HG02981 (cell line): ENCODE data around the gene UPF2.
A peak's percentile ranks its signal among the peaks of the same experiment; 100 is the strongest.
"Not testable (repeated sequence)": the region's sequence is repeated elsewhere in the genome, so short reads cannot be mapped to it uniquely, and the experiment has no call there.

ENCODE experiments used
- ATAC-seq: cut with Tn5 transposase; IDR thresholded peaks from one replicate; pipeline ENCODE4 v1.9.1; 2021; ENCODE audit warnings: mild to moderate bottlenecking, moderate library complexity; ENCODE audit not compliant: unreplicated experiment

UPF2 gene, protein sequence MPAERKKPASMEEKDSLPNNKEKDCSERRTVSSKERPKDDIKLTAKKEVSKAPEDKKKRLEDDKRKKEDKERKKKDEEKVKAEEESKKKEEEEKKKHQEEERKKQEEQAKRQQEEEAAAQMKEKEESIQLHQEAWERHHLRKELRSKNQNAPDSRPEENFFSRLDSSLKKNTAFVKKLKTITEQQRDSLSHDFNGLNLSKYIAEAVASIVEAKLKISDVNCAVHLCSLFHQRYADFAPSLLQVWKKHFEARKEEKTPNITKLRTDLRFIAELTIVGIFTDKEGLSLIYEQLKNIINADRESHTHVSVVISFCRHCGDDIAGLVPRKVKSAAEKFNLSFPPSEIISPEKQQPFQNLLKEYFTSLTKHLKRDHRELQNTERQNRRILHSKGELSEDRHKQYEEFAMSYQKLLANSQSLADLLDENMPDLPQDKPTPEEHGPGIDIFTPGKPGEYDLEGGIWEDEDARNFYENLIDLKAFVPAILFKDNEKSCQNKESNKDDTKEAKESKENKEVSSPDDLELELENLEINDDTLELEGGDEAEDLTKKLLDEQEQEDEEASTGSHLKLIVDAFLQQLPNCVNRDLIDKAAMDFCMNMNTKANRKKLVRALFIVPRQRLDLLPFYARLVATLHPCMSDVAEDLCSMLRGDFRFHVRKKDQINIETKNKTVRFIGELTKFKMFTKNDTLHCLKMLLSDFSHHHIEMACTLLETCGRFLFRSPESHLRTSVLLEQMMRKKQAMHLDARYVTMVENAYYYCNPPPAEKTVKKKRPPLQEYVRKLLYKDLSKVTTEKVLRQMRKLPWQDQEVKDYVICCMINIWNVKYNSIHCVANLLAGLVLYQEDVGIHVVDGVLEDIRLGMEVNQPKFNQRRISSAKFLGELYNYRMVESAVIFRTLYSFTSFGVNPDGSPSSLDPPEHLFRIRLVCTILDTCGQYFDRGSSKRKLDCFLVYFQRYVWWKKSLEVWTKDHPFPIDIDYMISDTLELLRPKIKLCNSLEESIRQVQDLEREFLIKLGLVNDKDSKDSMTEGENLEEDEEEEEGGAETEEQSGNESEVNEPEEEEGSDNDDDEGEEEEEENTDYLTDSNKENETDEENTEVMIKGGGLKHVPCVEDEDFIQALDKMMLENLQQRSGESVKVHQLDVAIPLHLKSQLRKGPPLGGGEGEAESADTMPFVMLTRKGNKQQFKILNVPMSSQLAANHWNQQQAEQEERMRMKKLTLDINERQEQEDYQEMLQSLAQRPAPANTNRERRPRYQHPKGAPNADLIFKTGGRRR

DNA sequence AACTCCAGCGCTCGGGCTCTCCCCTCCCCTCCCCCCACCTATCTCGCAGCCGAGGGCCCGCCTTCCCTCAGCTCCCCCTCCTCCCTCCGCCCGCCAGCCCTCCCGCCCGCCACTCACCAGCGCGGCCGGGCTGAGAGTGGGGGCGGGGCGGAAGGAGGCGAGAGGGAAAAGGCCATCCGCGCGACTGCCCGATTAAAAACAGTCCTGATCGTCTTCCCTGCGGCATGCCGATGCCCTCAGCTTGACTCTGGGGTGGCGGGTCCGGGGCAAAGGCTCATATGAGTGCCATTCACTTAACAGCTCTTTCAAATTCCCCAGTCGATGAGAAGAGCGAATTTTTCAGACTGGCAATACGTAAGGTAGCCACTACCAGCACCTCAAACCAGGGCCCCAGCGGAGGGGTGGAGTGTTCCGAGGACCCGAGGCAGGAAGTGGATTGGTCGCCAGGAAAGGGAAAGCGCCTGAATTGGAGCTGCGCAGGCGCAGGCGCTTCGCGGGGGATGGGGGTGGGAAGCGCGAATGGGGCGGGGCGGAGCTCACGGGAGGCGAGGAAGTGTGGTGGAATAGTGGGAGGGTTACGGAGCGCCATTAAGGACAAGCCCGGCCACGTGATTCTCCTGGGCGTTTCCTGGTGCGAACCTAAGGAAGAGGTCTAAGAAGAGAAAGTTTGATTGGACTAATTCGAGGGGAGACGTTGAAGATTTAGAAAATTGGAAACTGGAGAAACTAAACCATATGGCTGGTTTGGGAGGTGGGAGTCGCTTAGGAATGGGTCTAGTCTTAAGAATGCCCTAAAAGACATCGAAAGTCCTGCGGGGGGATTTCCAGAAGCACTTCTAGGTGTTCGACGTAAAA lies at the start of gene UPF2:
Gene UPF2, minus strand, starts transcription at position 13 of the 855 bp plus-strand sequence. CDS start 7,386 bp downstream, outside the sequence.
- peak; percentile 51 for ATAC-seq

DNA sequence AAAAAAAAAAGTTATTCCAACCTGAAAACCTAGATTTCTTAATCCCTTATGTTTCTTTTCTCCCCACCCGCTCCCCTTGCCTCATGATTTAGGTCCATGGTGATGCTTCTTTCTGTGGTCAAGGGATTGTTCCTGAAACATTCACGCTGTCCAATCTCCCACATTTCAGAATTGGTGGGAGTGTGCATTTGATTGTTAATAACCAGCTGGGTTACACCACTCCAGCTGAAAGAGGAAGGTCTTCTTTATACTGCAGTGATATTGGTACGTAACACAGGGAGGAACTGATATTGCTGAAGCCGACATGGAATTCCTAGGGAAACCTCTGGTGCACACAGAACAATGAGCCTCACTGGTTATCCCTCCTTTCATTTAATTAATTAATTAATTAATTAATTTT lies 48.8 kb upstream of the UPF2 start:
- no peak for ATAC-seq

DNA sequence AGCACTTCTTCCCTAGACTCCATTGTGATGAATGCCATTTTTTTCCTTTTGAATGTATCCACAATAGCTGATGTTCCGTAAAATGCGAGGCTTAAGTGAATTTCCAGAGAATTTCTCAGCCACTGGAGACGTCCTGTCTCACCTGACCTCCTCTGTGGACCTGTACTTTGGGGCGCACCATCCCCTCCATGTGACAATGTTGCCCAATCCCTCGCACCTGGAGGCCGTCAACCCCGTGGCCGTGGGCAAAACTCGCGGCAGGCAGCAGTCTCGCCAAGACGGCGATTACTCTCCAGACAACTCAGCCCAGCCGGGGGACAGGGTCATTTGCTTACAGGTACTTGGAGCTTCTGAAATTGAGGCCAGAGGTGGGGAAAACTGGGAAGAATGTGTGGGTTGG lies 46.3 kb upstream of the UPF2 start:
- ATAC-seq = no peak

DNA sequence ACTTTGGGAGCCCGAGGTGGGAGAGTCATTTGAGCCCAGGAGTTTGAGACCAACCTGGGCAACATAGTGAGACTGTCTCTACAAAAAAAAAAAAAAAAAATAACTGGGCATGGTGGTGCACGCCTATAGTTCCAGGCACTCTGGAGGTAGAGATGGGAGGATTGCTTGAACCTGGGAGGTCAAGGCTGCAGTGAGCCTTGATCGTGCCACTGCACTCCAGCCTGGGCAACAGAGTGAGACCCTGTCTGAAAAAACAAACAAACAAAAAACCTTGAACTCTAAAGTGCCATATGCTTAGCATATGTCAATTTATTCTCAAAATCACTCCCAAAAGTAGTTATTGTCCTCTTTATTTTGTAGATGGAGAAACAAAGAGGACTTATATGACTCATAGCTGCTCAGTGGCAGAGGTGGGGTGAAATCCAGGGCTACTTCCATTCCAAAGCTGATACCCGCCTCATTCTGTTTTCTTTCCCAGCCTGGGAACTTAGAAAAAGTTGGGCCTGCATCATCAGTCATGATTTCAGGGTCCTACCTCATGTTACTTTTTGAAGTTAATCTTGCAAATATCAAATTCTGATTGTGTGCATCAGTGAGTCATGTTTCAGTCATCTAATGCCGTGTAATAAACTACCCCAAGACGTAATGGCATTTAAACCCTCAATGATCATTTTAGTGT lies 39.4 kb upstream of the UPF2 start:
- ATAC-seq = no peak

DNA sequence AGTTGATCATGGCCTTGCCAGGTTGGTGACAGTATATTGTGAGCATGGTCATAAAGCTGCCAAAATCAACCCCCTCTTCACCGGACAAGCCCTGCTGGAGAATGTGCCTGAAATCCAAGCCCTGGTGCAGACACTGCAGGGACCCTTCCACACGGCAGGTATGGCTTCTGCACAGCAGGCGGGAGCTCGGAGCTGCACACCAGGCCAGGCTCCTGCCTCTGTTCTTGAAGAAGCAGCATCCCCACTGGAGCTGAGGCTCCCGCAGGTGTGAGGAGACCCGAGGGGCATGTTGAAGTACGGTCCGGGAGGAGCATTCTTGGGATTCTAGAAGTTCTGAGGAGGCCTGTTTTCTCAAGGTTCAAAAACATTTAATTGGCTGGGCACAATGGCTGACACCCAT lies 38.9 kb upstream of the UPF2 start:
- no peak for ATAC-seq

DNA sequence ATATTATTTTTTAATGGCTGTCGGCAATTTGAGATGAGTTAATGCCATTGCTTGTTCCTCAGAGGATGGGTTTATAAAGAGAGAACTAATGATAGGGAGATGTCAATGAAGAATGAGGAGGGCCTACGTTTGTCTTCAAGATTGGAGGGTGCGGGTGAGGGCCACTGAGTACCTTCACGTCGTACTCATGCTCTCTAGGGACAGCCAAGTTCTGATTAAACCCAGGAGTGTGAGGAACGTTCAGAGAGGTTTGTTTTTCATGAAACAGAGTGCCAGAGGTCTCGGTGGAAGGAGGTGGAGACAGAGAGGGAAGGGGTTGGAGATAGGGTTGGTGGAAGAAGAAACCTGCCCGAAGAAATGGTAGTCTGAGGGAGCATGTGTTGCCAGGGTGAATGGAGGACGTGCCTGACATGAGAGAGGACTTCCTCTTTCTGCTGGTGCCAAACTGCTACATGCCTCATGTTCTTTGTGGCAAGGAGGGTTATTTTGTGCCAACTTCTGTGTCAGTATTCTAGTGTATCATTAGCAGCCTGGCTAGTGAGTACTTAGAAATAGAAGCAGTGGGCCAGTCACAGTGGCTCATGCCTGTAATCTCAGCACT lies 35.1 kb upstream of the UPF2 start:
- no peak for ATAC-seq

DNA sequence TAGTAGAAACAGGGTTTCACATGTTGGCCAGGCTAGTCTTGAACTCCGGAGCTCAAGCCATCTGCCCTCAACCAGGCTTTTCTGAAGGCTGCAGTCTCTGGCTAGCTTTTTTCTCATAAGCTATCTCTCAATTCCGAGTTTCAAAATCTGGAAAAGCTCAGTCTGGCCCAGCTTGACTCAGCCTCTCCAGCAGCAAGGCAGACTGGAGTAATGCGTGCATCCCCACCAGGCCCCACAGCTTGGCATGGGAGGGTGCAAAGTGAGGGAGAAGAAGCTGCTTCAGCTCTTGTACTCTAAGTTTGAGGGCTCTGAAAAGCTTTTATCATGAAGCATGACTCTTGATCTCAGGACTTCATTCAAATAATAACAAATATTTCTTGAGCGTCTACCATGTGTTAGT lies 30.9 kb upstream of the UPF2 start:
- ATAC-seq = no peak

DNA sequence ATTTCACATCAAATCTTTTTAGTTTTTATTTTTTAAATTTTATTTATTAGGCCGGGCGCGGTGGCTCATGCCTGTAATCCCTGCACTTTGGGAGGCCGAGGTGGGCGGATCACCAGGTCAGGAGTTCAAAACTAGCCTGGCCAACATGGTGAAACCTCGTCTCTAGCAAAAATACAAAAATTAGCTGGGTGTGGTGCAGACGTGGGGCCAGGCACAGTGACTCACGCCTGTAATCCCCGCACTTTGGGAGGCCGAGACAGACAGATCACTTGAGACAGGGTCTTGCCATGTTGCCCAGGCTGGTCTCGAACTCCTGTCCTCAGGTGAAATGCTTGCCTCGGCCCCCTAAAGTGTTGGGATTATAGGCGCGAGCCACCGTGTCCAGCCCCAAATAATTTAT lies 28.8 kb upstream of the UPF2 start:
- ATAC-seq = not testable (repeated sequence)

DNA sequence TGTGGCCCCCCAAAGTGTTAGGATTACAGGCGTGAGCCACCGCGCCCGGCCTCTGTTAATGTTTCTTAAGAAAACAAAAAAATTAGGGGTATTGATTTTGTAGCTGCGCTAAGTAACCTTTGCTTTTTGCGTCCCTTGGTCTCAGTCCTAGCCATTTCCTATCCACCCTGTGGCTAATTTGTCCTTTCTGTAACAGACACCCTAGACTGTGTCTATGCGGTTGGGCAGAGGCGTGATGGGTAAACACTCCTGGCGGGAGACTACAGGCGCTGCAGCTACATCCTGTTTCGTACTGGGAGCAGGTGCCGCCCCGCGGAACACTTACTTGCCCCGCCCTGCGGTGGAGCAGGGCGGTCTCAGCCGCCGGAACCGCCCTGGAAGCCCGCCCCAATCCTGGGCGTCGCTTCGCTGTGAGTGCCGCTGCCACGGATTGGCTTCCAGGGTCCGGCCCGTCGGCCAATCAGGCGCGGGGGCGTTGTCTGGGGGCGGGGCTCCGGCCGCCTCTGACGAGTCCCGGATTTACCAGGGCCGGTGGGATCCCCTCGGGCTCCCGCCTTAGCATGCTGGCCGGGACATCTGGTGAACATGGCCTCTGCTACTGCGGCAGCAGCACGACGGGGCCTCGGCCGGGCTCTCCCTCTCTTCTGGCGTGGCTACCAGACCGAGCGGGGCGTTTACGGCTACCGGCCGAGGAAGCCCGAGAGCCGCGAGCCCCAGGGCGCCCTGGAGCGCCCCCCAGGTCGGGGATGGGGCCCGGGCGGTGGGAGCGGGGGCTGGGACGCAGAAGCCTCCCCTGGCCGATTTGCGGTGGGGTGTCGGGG lies 26.1 kb upstream of the UPF2 start, which contains the start of gene DHTKD1:
Gene DHTKD1, plus strand, starts transcription at position 506 of the 821 bp plus-strand sequence. Its CDS starts 80 bp downstream, at position 586.
- peak; percentile 97 for ATAC-seq

DNA sequence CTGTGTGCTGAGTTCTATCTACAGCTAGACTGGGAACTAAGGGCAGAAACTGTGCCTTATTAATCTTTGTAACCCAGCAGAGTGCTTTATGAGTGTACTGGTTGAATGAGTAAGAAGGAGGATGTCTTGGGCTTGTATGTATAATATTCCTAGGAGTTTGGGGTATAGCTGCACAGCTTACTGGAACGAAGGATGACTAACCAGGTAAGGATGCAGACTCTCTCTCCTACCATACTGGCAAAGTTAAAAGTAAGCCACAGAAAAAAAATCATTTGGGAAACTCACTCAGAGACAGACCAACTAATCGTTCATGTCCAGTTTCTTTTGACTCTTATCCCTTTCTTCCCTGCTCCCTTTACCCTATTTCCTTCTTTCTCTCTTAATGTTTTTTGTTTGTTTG lies 24.7 kb upstream of the UPF2 start:
- no peak for ATAC-seq

DNA sequence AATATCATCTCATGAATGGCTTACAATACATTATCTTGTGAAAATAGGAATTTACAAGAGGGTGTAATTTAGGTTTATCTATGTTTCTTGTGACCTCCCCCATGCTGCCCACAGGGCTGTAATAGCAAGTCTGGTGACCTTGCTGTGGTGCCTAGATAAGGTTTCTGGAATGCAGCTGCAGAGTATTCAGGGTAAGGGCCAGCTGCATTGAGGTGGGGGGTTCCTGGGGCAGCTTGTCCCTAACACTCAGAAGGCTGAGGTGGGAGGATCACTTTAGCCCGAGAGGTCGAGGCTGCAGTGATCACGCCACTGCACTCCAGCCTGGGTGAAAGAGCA lies 20.8 kb upstream of the UPF2 start:
- no peak for ATAC-seq

DNA sequence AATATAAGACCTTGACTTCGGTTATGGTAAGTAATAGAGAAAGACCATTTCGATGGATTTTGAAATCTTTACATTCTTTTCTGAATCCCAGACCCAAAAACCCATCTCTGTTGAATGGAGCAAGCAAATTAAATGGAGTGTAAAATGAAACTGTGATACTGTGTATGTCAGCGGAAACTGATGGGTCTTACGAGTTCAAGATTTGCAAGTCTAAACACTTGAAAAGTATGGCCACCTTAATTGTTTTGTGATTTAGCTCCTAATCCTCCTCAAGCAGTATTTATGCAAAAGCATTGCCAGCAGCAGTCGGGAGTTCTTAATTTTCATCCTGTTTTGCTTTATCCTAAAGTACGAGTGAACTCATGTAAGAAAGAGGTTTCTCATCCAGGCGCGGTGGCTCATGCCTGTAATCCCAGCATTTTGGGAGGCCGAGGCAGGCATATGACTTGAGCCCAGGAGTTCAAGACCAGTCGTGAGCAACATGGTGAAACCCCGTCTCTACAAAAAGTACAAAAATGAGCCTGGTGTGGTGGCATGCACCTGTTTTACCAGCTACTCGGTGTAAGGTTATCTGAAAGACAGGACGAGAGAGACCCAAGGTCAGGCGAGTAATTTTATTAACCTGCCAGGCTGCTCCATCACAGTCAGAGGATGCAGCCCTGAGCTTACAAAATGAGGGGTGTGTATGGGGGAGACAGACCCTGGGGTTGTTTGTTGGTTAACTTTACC lies 20.3 kb upstream of the UPF2 start:
- no peak for ATAC-seq

DNA sequence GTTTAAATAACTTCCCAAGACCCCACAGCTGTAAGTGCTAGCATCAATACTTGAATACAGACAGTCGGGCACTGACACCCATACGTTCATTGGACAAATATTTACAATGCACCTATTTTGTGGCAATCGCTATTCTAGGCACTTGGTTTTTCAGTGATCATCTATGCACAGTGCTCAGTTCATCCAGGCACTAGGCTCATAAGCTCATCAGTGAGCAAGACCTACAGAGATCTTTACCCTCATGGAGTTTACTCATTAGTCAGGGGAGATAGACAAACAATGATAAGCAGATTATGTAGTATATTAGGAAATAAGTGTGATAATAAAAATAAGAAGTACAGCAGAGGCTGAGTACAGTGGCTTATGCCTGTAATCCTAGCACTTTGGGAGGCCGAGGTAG lies 18.5 kb upstream of the UPF2 start:
- ATAC-seq = no peak

DNA sequence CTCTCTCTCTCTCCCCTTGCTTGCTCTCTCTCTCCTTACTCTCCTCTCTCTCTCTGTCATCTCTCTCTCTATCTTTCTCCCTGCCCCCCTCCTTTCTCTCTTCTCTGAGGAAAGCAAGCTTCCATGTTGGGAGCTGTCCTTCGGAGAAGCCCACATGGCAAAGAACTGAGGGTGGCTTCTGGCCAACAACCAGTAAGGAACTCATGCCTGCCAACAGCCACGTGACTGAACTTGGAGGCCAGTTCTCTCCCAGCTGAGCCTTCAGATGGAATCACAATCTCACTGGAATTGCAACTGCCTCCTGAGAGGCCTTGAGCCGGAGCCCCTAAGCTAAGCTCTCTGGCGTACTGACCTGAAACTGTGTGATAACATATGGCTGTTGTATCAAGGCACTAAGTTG lies 14.1 kb upstream of the UPF2 start:
- no peak for ATAC-seq

DNA sequence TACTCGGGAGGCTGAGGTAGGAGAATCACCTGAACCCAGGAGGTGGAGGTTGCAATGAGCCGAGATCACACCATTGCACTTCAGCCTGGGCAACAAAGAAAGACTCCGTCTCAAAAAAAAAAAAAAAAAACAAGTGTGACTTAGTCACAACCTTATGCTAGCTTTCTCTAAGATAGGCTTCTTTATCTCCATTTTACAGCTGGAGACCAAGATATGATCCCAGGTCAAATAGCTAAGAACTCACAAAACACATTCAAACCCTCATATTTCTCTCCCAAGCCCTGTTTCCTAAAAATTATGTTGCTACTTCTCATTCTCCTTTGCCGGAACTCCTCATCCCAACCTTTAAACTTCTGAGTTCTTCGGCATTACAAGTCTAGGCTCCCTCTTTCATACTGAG lies 13.1 kb upstream of the UPF2 start:
- ATAC-seq = no peak

DNA sequence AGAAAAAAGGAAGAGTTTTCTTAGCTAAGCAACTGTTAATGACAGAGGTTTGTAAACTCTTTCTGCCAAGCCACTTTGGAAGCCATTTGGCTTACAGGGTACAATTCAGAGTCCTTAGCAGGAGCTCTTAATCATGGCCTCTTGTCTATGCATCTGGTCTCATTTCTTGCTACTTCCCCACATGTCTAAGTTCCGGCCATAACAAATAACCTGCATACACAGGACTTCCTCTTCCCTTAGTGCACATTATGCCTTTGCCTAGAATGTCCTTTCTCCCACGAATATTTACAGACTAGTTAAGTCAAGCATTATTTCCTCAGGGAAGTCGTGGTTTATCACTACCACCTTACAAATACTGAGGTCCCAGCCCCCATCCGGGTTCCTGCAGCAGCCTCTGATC lies 8.6 kb upstream of the UPF2 start:
- ATAC-seq = no peak

DNA sequence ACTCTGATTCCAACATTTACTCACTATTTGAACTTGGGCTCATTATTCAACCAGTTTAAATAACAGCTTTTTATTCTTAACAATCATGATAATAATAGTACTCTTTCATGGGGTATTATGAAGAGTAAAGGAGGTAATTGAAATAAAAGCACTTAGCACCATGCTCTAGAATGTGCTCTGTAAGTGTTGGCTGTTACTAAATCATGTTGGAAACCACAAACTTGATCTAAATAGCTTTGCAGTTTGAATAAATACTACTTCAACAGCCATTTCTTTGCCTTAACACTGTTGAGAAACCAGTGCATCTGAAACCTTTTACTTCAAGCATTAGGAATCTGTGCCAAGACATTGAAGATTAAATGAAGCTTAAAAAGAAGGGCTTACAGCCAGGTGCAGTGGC lies 7.9 kb upstream of the UPF2 start:
- no peak for ATAC-seq

DNA sequence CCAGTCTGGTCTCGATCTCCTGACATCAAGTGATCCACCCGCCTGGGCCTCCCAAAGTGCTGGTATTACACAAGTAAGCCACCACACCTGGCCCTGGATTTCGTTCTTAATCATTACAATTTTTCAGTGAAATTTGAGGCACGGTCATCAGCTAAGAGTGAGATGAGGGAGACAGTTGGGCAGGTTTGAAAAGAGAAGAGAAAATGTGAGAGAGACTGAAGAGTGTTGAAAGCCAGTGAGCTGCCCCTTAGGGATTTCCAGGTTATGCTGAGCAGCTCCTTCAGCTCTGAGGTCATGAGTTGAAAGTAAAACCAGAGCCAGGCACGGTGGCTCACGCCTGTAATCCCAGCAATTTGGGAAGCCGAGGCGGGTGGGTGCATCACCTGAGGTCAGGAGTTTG lies 5.9 kb upstream of the UPF2 start:
- ATAC-seq = no peak
